Thoracic aorta (tissue), 2 donors: Measurements from ENCODE around the gene UROD. TPM values are rescaled to one million over a fixed set of nuclear protein-coding genes. Genes with fewer than 3 reads are reported as not detected.

Source experiments
- ATAC-seq: fragments of 150-250 bp; one replicate; pipeline ENCODE4 v1.8.0; 2017; ENCODE audit warnings: low read depth; ENCODE audit not compliant: insufficient number of reproducible peaks, low FRiP score
- DNase-seq: peaks from one replicate; pipeline ENCODE4 v3.0.0-alpha.2; 2020; ENCODE audit warnings: low spot score
- H3K27ac ChIP-seq, 2 donors: fragments of 200-600 bp; sonication (generic); 1 replicate in 1 of 2; 2 replicates in 1 of 2; pipeline ENCODE4 v1.5.1; 2016; ENCODE audit warnings: mild to moderate bottlenecking in 2 of 2, moderate library complexity in 2 of 2
- H3K27me3 ChIP-seq: fragments of 200-600 bp; sonication (generic); replicated peaks from 2 replicates; pipeline ENCODE4 v1.6.0; 2016; ENCODE audit warnings: mild to moderate bottlenecking; ENCODE audit not compliant: insufficient read depth
- H3K36me3 ChIP-seq: fragments of 200-600 bp; sonication (generic); one replicate; pipeline ENCODE4 v1.5.1; 2016
- H3K4me1 ChIP-seq, 2 donors: fragments of 200-600 bp; sonication (generic); 1 replicate in 1 of 2; 2 replicates in 1 of 2; pipeline versions ENCODE4 v1.5.1 to v1.6.0; 2016; ENCODE audit warnings: low read depth in 2 of 2, mild to moderate bottlenecking in 1 of 2; ENCODE audit not compliant: control insufficient read depth in 1 of 2
- H3K4me3 ChIP-seq: fragments of 200-600 bp; sonication (generic); 2 replicates; pipeline ENCODE4 v1.5.1; 2016; ENCODE audit warnings: mild to moderate bottlenecking
- H3K9me3 ChIP-seq: fragments of 200-600 bp; sonication (generic); 2 replicates; pipeline ENCODE4 v1.5.1; 2016
- total RNA-seq, 2 donors: library from RNA; depleted of rRNA; stranded (reverse); fragments of >200 nt; gene quantifications; one replicate each; pipeline versions ENCODE4 v1.1.0 to v1.2.3, GENCODE V29; 2016
- TF ChIP-seq, protein P1 (sequence below): fragments of 200-600 bp; sonication (generic); IDR thresholded peaks from one replicate; pipeline ENCODE4 v1.5.1; 2019; ENCODE audit warnings: antibody characterized with exemption

UROD gene
- total RNA-seq, 2 donors from 2014 or later = 32.7 to 67.4 TPM

DNA sequence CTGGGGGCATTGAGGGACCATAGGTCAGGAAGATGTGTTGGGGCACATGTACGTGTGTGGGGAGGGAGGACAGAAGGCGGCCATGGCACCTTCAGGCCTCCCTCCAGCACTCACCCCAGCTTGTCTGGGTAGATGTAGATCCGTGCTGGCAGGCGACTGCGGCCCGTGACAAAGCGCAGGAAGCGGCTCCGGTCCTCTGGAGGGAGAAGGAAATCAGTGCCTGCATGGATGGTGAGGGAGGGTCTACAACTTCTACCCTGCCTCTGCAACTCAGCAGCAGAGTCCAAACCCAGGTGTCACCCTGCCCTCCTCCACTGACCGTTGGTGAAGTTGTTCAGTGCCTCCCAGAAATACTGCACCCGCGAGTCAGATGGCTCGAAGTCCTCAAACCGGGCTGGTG is 8.3 kb upstream of the UROD start:
- H3K4me1 ChIP-seq = no peaks in the 10 kb centered on the region
- TF ChIP-seq, protein P1, sequence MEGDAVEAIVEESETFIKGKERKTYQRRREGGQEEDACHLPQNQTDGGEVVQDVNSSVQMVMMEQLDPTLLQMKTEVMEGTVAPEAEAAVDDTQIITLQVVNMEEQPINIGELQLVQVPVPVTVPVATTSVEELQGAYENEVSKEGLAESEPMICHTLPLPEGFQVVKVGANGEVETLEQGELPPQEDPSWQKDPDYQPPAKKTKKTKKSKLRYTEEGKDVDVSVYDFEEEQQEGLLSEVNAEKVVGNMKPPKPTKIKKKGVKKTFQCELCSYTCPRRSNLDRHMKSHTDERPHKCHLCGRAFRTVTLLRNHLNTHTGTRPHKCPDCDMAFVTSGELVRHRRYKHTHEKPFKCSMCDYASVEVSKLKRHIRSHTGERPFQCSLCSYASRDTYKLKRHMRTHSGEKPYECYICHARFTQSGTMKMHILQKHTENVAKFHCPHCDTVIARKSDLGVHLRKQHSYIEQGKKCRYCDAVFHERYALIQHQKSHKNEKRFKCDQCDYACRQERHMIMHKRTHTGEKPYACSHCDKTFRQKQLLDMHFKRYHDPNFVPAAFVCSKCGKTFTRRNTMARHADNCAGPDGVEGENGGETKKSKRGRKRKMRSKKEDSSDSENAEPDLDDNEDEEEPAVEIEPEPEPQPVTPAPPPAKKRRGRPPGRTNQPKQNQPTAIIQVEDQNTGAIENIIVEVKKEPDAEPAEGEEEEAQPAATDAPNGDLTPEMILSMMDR = no peak
- ATAC-seq = no peak
- no peaks in the 10 kb centered on the region for H3K27me3 ChIP-seq
- no peaks in the 10 kb centered on the region for H3K9me3 ChIP-seq
- peaks cover 57% of the 10 kb centered on the region for H3K36me3 ChIP-seq
- H3K27ac ChIP-seq = no peak overlapping the region
- H3K4me3 ChIP-seq = no peak overlapping the region
- DNase-seq = no peak

DNA sequence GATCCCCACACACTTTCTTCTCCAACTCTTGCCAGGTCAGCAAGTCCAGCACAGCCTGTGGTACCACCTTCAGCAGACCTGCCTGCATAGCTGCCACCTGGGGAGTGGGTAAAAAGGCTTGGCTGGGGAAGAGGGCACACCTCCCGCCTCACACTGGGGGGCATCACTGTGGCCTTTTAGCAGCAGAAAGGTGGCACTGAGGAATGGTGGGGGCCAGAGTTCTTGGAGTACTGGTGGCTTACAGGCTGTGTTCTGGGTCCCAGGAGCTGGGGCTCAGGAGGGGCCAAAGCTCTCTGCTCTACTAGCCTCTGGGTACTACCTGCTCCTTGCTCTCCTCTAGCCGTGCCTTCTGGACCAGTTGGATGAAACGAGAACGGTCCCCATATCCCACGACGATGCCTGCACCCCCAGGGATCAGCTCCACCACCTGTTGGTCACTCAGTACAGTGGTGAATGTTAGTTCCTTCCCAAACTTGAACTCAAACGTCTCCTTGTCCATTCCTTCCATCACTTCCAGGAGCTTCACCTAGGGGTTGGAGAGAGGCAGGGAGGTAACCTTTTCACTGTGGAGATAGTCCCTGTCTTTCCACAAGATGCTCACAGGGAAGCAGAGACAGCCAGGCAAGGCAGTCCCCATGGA is 7.7 kb upstream of the UROD start:
- Histone ChIP-seq H3K36me3 (peaks cover 64% of the 10 kb centered on the region), H3K9me3 (no peaks in the 10 kb centered on the region), H3K27me3 (no peaks in the 10 kb centered on the region), H3K4me3 (no peak overlapping the region), H3K27ac (no peak overlapping the region), H3K4me1 (peaks cover under 1 to 5% of the 10 kb centered on the region in 2 donors)
- DNase-seq = no peak
- TF ChIP-seq, protein P1 = no peak
- no peak for ATAC-seq

- no peak overlapping the region for H3K4me3 ChIP-seq
- peaks cover 66% of the 10 kb centered on the region for H3K36me3 ChIP-seq
- no peaks in the 10 kb centered on the region for H3K9me3 ChIP-seq
- no peak overlapping the region for H3K27ac ChIP-seq
- DNase-seq = no peak
- H3K27me3 ChIP-seq = no peaks in the 10 kb centered on the region
- peaks cover 9 to 16% of the 10 kb centered on the region in 2 donors for H3K4me1 ChIP-seq
- TF ChIP-seq, protein P1 = no peak
- no peak for ATAC-seq
Observed at GRCh38 chr1:45005761-45006160, 6.3 kb upstream of the UROD start.

GRCh38 chr1:45007311-45007710 is 4.7 kb upstream of the UROD start:
- H3K9me3 ChIP-seq = no peaks in the 10 kb centered on the region
- no peak for DNase-seq
- H3K36me3 ChIP-seq = peaks cover 66% of the 10 kb centered on the region
- H3K4me3 ChIP-seq = no peak overlapping the region
- H3K27ac ChIP-seq = no peak overlapping the region
- ATAC-seq = no peak
- H3K27me3 ChIP-seq = no peaks in the 10 kb centered on the region
- peaks cover 14 to 23% of the 10 kb centered on the region in 2 donors for H3K4me1 ChIP-seq
- TF ChIP-seq, protein P1 = no peak

DNA sequence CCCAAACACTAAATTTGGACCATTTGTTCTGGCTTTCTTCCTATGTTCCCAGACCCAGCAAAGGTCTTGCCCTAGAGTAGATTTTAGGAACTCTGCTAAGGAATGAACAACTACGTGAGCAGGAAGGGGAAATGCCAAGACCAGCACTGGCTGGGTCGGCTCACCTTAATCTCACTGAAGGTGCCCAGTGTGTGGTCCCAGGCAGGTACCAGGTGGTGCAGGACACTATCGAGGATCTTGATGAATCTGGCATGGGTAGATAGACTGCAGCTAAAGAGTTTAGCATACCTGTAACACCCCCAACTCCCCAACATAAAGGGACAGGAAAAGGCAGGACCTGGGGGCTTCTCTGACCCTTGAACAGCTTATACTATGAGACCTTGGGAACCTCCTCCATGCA is 4.0 kb upstream of the UROD start:
- Histone ChIP-seq H3K4me3 (no peak overlapping the region), H3K36me3 (peaks cover 59% of the 10 kb centered on the region), H3K27me3 (no peaks in the 10 kb centered on the region), H3K27ac (no peak overlapping the region), H3K4me1 (peaks cover 17 to 30% of the 10 kb centered on the region in 2 donors), H3K9me3 (no peaks in the 10 kb centered on the region)
- ATAC-seq (no peak), DNase-seq (no peak)
- TF ChIP-seq, protein P1 = no peak
